AG04449 (cell line): ENCODE results near the gene FHIT.
A peak's percentile ranks its signal among the peaks of the same experiment; 100 is the strongest.

Experiments
- CTCF ChIA-PET: fragments of 350-600 bp; formaldehyde crosslinking; extraction: SDS; loops from one replicate; lab custom pipeline; 2021; ENCODE audit warnings: antibody characterized with exemption; lab: Yijun Ruan, JAX
- POLR2A ChIA-PET: fragments of 400-600, 350-600 bp; formaldehyde crosslinking; extraction: SDS; loops from one replicate; lab custom pipeline; 2020; ENCODE audit warnings: antibody characterized with exemption, inconsistent platforms; lab: Yijun Ruan, JAX
- DNase-seq: peaks from one replicate; pipeline ENCODE4 v3.0.0-alpha.2; 2010; ENCODE audit warnings: low read depth, low spot score
- H3K4me3 ChIP-seq: 2 replicates; pipeline ENCODE4 v1.5.1; 2011; ENCODE audit warnings: low read depth, mild to moderate bottlenecking, control low read depth, low read length
- TF ChIP-seq, protein P1 (sequence below): IDR thresholded peaks from one replicate; pipeline ENCODE4 v1.5.1; 2011; ENCODE audit warnings: mild to moderate bottlenecking, moderate library complexity, low read length, control low read depth, inconsistent platforms; ENCODE audit not compliant: insufficient read depth; ENCODE audit errors: missing control alignments

The FHIT gene

DNA sequence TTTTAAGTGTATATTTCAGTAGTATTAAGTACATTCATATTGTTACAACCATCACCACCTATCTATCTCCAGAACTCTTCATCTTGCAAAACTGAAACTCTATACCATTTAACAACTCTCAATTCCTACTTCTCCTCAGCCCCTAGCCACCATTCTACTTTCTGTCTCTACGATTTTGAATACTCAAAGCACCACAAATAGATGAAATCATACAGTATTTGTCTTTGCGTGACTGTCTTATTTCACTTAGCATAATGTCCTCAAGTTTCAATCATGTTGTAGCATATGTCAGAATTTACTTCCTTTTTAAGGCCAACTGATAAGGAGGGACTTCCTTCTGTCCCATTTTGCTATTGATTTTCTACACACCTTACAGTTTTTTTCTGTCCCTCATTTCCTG lies 593.3 kb downstream of the FHIT start:
- POLR2A ChIA-PET, result no interaction called here
- TF ChIP-seq, protein P1, sequence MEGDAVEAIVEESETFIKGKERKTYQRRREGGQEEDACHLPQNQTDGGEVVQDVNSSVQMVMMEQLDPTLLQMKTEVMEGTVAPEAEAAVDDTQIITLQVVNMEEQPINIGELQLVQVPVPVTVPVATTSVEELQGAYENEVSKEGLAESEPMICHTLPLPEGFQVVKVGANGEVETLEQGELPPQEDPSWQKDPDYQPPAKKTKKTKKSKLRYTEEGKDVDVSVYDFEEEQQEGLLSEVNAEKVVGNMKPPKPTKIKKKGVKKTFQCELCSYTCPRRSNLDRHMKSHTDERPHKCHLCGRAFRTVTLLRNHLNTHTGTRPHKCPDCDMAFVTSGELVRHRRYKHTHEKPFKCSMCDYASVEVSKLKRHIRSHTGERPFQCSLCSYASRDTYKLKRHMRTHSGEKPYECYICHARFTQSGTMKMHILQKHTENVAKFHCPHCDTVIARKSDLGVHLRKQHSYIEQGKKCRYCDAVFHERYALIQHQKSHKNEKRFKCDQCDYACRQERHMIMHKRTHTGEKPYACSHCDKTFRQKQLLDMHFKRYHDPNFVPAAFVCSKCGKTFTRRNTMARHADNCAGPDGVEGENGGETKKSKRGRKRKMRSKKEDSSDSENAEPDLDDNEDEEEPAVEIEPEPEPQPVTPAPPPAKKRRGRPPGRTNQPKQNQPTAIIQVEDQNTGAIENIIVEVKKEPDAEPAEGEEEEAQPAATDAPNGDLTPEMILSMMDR, result no peak
- H3K4me3 ChIP-seq, result no peak overlapping the region
- CTCF ChIA-PET, result no interaction called here
- DNase-seq, result no peak

DNA sequence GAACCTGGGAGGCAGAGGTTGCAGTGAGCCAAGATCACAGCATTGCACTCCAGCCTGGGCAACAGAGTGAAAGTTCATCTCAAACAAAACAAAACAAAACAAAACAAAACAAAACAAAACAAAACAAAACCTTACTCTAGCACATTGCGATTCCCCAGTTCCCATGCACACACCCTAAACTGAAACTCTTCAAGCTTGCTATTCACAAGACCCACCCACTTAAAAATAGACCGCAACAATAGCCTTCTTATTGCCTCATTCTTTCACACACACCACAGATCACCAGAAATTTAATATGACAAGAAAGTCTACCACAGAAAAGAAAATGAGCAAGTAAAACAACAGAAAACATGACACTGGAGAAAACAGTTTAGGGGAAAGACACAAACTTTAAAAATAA lies 598.4 kb downstream of the FHIT start:
- TF ChIP-seq, protein P1, result no peak
- CTCF ChIA-PET, result no interaction called here
- no peak for DNase-seq

DNA sequence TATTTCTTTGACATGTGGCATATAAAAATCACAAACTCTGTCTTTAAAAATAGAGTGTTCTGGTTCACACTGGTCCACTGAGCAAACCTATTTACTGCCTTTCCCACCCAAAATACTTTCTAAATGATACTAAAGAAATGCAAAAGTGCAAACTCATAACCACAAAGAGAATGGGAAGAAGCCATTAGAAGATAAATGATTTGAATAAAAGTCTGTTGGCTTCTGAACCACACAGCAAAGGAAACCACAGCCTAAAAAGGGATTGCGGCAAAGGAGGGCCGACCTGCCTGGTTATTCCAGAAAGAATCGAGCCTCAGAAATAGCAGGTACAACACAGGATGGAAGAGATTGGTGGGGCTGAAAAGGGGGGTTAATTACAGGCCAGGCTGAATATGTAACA lies 599.5 kb downstream of the FHIT start:
- H3K4me3 ChIP-seq, result no peak overlapping the region
- CTCF ChIA-PET, result no interaction called here

More for the DNA sequence above, 598.4 kb downstream of the FHIT start:
- H3K4me3 ChIP-seq, result no peak overlapping the region
- POLR2A ChIA-PET, result no interaction called here

DNA sequence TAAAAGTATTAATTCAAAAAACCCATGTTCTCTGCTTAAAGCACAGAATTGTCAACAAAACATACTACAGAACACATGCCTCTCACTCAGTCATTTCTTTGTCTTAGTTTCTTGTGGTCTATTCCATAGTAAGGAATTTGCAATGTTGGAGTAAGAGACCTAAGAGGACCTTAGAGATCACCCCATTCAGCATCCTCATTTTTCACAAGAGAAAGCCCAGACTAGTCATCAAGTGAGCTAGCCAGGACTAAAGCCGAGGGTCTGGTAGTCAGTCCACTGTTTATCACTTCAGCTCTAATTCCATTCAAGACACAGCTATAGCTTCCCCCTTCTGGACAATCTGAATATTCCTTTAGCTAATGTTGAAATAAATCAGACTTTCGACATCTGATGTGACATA lies 601.1 kb downstream of the FHIT start:
- ChIA-PET POLR2A (no interaction called here), CTCF (no interaction called here)
- DNase-seq, result no peak
- H3K4me3 ChIP-seq, result no peak overlapping the region
- TF ChIP-seq, protein P1, result no peak

More for the DNA sequence above, 599.5 kb downstream of the FHIT start:
- no peak for DNase-seq
- POLR2A ChIA-PET, result no interaction called here
- TF ChIP-seq, protein P1, result no peak

DNA sequence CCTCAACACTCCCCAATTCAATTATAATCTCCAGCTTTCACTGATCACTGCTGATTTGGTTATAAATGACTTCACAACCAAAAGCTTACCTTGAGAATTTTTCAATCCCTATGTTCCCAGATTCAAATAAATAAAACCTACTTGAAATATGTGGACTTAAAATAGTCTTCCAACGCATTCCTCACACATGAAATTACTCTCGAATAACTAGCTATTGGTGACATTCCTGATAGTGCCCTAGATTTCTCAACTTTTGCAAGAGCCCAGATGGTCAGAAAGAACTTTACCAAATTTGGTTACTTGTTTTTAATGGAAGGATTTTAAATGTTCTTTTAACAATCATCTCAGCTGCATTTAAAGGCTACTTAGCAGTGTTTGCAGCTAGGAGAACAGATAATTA lies 605.5 kb downstream of the FHIT start:
- TF ChIP-seq, protein P1, result no peak
- no peak overlapping the region for H3K4me3 ChIP-seq

DNA sequence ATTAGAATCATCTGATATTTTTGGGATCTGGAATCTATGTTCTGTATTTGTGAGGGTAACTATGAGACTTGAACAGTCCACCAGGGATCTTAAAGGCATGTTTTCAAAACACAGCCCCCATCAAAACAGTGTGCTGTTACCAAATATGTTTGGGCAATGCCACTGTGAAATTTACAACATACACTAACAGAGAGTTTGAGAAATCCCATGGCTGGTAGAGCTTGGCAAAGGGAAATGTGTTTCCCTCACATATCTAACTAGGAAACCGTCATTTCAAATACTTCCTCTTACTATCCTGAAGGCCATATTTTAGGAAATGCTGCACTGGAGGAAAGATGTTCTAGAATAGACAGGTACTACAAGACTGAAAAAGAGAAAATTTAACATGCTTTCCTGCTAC lies 607.4 kb downstream of the FHIT start:
- H3K4me3 ChIP-seq, result no peak overlapping the region
- no peak for DNase-seq
- CTCF ChIA-PET, result no interaction called here
- TF ChIP-seq, protein P1, result no peak
- POLR2A ChIA-PET, result no interaction called here

More for the DNA sequence above, 605.5 kb downstream of the FHIT start:
- CTCF ChIA-PET, result no interaction called here
- peak; percentile 28 for DNase-seq
- POLR2A ChIA-PET, result no interaction called here

DNA sequence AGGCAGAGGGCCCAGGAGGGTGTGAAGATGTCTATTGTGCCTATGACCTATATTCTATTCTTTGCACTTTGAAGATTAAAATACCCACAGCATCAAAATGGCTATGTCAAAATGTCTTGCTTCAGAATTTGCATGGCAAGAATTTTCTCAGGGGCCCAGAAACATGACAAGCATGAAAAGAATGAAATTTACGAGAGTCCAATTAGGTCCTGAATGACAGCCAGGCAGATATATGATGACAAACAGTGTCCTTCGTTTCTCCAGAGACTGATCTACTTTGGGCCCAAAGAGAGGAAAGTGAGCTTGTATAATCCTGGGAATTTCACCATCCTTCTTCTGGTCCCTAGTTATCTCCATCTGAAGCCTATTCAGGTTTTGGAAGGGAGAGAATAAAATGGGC lies 609.9 kb downstream of the FHIT start:
- no peak overlapping the region for H3K4me3 ChIP-seq
- ChIA-PET CTCF (no interaction called here), POLR2A (no interaction called here)
- DNase-seq, result no peak
- TF ChIP-seq, protein P1, result no peak
